Measurements from ENCODE around the gene TDRD7. TPM values are rescaled to one million over a fixed set of nuclear protein-coding genes. Genes with fewer than 3 reads are reported as not detected.

Gene TDRD7
- polyA plus RNA-seq, 1 donor (not counting 4 experiments of a cell fraction or from before 2014, with no cell fraction given): 10.5 TPM

GRCh38 chr9:97459326-97459725 is 47.4 kb downstream of the TDRD7 start:
- DNase-seq (ENCODE audit: low read depth, low spot score) (no peak), FAIRE-seq (no peak)
- dilution Hi-C loops (cut with MboI; ENCODE audit: extremely low pct_ligation_motif_present, low sequenced_read_pairs): no loop called here
- no peak overlapping the region for H3K4me2 ChIP-seq (ENCODE audit: control insufficient read depth, extremely low read depth, insufficient read depth, low read depth, low read length)
- no peaks in the 10 kb centered on the region for H3K9me3 ChIP-seq (ENCODE audit: control insufficient read depth, low read depth, low read length)
- no peak overlapping the region for H3K27ac ChIP-seq (ENCODE audit: control insufficient read depth, insufficient read depth, low read length)
- H3K27me3 ChIP-seq (ENCODE audit: control insufficient read depth, extremely low read depth, insufficient read depth, low read length): no peaks in the 10 kb centered on the region
- no peak overlapping the region for H3K4me3 ChIP-seq (ENCODE audit: control insufficient read depth in 2 of 3, extremely low read depth in 1 of 3, insufficient read depth in 2 of 3, low read depth in 1 of 3, low read length in 3 of 3)
- H4K20me1 ChIP-seq (ENCODE audit: control insufficient read depth, extremely low read depth, insufficient read depth, low read length): no peaks in the 10 kb centered on the region
- no peaks in the 10 kb centered on the region for H3K79me2 ChIP-seq (ENCODE audit: control insufficient read depth, insufficient read depth, low read length)
- H3K9ac ChIP-seq (ENCODE audit: control insufficient read depth, extremely low read depth, insufficient read depth, low read length): no peak overlapping the region
- peaks cover 0 to 3% of the 10 kb centered on the region in 2 experiments for H3K36me3 ChIP-seq (ENCODE audit: control insufficient read depth in 2 of 2, extremely low read depth in 1 of 2, insufficient read depth in 2 of 2, low read length in 2 of 2)
- TF ChIP-seq EZH2 (IDR thresholded peaks at IDR 0.05; ENCODE audit: low read length): no peak
- TF ChIP-seq, protein P1, sequence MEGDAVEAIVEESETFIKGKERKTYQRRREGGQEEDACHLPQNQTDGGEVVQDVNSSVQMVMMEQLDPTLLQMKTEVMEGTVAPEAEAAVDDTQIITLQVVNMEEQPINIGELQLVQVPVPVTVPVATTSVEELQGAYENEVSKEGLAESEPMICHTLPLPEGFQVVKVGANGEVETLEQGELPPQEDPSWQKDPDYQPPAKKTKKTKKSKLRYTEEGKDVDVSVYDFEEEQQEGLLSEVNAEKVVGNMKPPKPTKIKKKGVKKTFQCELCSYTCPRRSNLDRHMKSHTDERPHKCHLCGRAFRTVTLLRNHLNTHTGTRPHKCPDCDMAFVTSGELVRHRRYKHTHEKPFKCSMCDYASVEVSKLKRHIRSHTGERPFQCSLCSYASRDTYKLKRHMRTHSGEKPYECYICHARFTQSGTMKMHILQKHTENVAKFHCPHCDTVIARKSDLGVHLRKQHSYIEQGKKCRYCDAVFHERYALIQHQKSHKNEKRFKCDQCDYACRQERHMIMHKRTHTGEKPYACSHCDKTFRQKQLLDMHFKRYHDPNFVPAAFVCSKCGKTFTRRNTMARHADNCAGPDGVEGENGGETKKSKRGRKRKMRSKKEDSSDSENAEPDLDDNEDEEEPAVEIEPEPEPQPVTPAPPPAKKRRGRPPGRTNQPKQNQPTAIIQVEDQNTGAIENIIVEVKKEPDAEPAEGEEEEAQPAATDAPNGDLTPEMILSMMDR (optimal IDR thresholded peaks at IDR 0.05 in 1 of 3, IDR thresholded peaks at IDR 0.05 in 1 of 3, conservative IDR thresholded peaks at IDR 0.05 in 1 of 3; ENCODE audit: extremely low read depth in 1 of 3, insufficient read depth in 2 of 3, low read length in 3 of 3): no peak
- no peaks in the 10 kb centered on the region for H3K4me1 ChIP-seq (ENCODE audit: control insufficient read depth, extremely low read depth, insufficient read depth, low read length)
- H3K9me1 ChIP-seq (ENCODE audit: control insufficient read depth, extremely low read depth, insufficient read depth, low read length): no peaks in the 10 kb centered on the region
- H2AFZ ChIP-seq (ENCODE audit: control insufficient read depth, low read length): no peak overlapping the region

GRCh38 chr9:97462159-97462558 is 50.3 kb downstream of the TDRD7 start:
- Histone ChIP-seq H3K27ac (ENCODE audit: control insufficient read depth, insufficient read depth, low read length) (no peak overlapping the region), H3K4me3 (ENCODE audit: control insufficient read depth in 2 of 3, extremely low read depth in 1 of 3, insufficient read depth in 2 of 3, low read depth in 1 of 3, low read length in 3 of 3) (no peak overlapping the region), H3K4me2 (ENCODE audit: control insufficient read depth, extremely low read depth, insufficient read depth, low read depth, low read length) (no peak overlapping the region), H3K9me1 (ENCODE audit: control insufficient read depth, extremely low read depth, insufficient read depth, low read length) (no peaks in the 10 kb centered on the region), H3K9me3 (ENCODE audit: control insufficient read depth, low read depth, low read length) (no peaks in the 10 kb centered on the region), H2AFZ (ENCODE audit: control insufficient read depth, low read length) (no peak overlapping the region), H3K9ac (ENCODE audit: control insufficient read depth, extremely low read depth, insufficient read depth, low read length) (no peak overlapping the region), H4K20me1 (ENCODE audit: control insufficient read depth, extremely low read depth, insufficient read depth, low read length) (no peaks in the 10 kb centered on the region), H3K79me2 (ENCODE audit: control insufficient read depth, insufficient read depth, low read length) (no peaks in the 10 kb centered on the region), H3K27me3 (ENCODE audit: control insufficient read depth, extremely low read depth, insufficient read depth, low read length) (no peaks in the 10 kb centered on the region), H3K36me3 (ENCODE audit: control insufficient read depth in 2 of 2, extremely low read depth in 1 of 2, insufficient read depth in 2 of 2, low read length in 2 of 2) (peaks cover 0 to 3% of the 10 kb centered on the region in 2 experiments), H3K4me1 (ENCODE audit: control insufficient read depth, extremely low read depth, insufficient read depth, low read length) (no peaks in the 10 kb centered on the region)
- TF ChIP-seq, protein P1 (optimal IDR thresholded peaks at IDR 0.05 in 1 of 3, IDR thresholded peaks at IDR 0.05 in 1 of 3, conservative IDR thresholded peaks at IDR 0.05 in 1 of 3; ENCODE audit: extremely low read depth in 1 of 3, insufficient read depth in 2 of 3, low read length in 3 of 3): no peak
- no peak for TF ChIP-seq EZH2 (IDR thresholded peaks at IDR 0.05; ENCODE audit: low read length)
- DNase-seq (ENCODE audit: low read depth, low spot score) (no peak), FAIRE-seq (no peak)
- dilution Hi-C loops (cut with MboI; ENCODE audit: extremely low pct_ligation_motif_present, low sequenced_read_pairs): no loop called here

Data from keratinocyte (primary cell).